Activated naive CD8-positive, alpha-beta T cell treated with anti-CD3 and anti-CD28 coated beads, Interleukin-2, amount 10 ng/mL, durations not matched to agents 7 days and 5 days (primary cell): Measurements from ENCODE around the gene TTF2. TPM values are rescaled to one million over a fixed set of nuclear protein-coding genes. Genes with fewer than 3 reads are reported as not detected.
"Not testable (repeated sequence)": the region's sequence is repeated elsewhere in the genome, so short reads cannot be mapped to it uniquely, and the experiment has no call there.

Source experiments
- ATAC-seq: fragments of 150-1000 bp; cut with Tn5 transposase; one replicate; pipeline ENCODE4 v1.10.0; 2021; ENCODE audit warnings: low read depth, moderate library complexity
- POLR2A ChIA-PET: fragments of 350-600 bp; sonication (Branson Sonifier 250); formaldehyde crosslinking; loops from one replicate; lab custom pipeline; 2021; ENCODE audit warnings: antibody characterized with exemption; lab: Charles Lee
- DNase-seq: peaks from one replicate; pipeline ENCODE4 v3.0.0; 2021
- H3K27ac Mint-ChIP-seq: one replicate; pipeline ENCODE4 v1.8.0; 2022; ENCODE audit warnings: mild to moderate bottlenecking, mixed read lengths
- H3K27me3 Mint-ChIP-seq: one replicate; pipeline ENCODE4 v1.8.0; 2022; ENCODE audit warnings: mild to moderate bottlenecking, moderate library complexity, mixed read lengths
- H3K36me3 Mint-ChIP-seq: one replicate; pipeline ENCODE4 v1.8.0; 2021; ENCODE audit warnings: mild to moderate bottlenecking, mixed read lengths
- H3K4me1 Mint-ChIP-seq: one replicate; pipeline ENCODE4 v1.8.0; 2021; ENCODE audit warnings: mixed read lengths
- H3K4me3 Mint-ChIP-seq: one replicate; pipeline ENCODE4 v1.8.0; 2022; ENCODE audit warnings: mild to moderate bottlenecking, moderate library complexity, mixed read lengths
- H3K9me3 Mint-ChIP-seq: one replicate; pipeline ENCODE4 v1.8.0; 2021; ENCODE audit warnings: mixed read lengths
- total RNA-seq, 2 experiments: library from RNA; stranded (reverse); gene quantifications; one replicate each; pipeline ENCODE4 v1.2.3, GENCODE V29; 2021

Gene TTF2
- total RNA-seq, 2 experiments from 2014 or later: 79.4 to 82.9 TPM

- Mint-ChIP-seq H3K4me3 (no peak overlapping the region), H3K27me3 (no peaks in the 10 kb centered on the region), H3K9me3 (no peaks in the 10 kb centered on the region), H3K36me3 (peaks cover 64% of the 10 kb centered on the region), H3K4me1 (peaks cover 12% of the 10 kb centered on the region), H3K27ac (no peak overlapping the region)
- ATAC-seq (no peak), DNase-seq (no peak)
- POLR2A ChIA-PET: no interaction called here
Measured at GRCh38 chr1:117104986-117105385, 44.9 kb downstream of the TTF2 start.

- no peaks in the 10 kb centered on the region for H3K9me3 Mint-ChIP-seq
- ATAC-seq: no peak
- H3K4me3 Mint-ChIP-seq: no peak overlapping the region
- peaks cover 57% of the 10 kb centered on the region for H3K36me3 Mint-ChIP-seq
- H3K27me3 Mint-ChIP-seq: no peaks in the 10 kb centered on the region
- H3K4me1 Mint-ChIP-seq: peaks cover 14% of the 10 kb centered on the region
- DNase-seq: no peak
- no peak overlapping the region for H3K27ac Mint-ChIP-seq
- POLR2A ChIA-PET: no interaction called here
Measured at GRCh38 chr1:117105722-117106121, 45.6 kb downstream of the TTF2 start.

GRCh38 chr1:117106478-117106877 lies 46.4 kb downstream of the TTF2 start:
- Mint-ChIP-seq H3K4me3 (no peak overlapping the region), H3K36me3 (peaks cover 56% of the 10 kb centered on the region), H3K9me3 (no peaks in the 10 kb centered on the region), H3K27me3 (no peaks in the 10 kb centered on the region), H3K4me1 (peaks cover 14% of the 10 kb centered on the region), H3K27ac (no peak overlapping the region)
- POLR2A ChIA-PET: no interaction called here
- ATAC-seq: no peak
- DNase-seq: no peak

- no peaks in the 10 kb centered on the region for H3K27me3 Mint-ChIP-seq
- no peak overlapping the region for H3K27ac Mint-ChIP-seq
- peaks cover 12% of the 10 kb centered on the region for H3K4me1 Mint-ChIP-seq
- no peak for ATAC-seq
- no peaks in the 10 kb centered on the region for H3K9me3 Mint-ChIP-seq
- POLR2A ChIA-PET: no interaction called here
- DNase-seq: no peak
- no peak overlapping the region for H3K4me3 Mint-ChIP-seq
- H3K36me3 Mint-ChIP-seq: peaks cover 49% of the 10 kb centered on the region
Measured at GRCh38 chr1:117107364-117107763, 47.2 kb downstream of the TTF2 start.

GRCh38 chr1:117110774-117111173 lies 50.6 kb downstream of the TTF2 start:
- ATAC-seq: no peak
- POLR2A ChIA-PET: no interaction called here
- H3K36me3 Mint-ChIP-seq: peaks cover 25% of the 10 kb centered on the region
- no peaks in the 10 kb centered on the region for H3K27me3 Mint-ChIP-seq
- no peaks in the 10 kb centered on the region for H3K9me3 Mint-ChIP-seq
- no peak for DNase-seq
- H3K4me1 Mint-ChIP-seq: peaks cover 12% of the 10 kb centered on the region
- no peak overlapping the region for H3K4me3 Mint-ChIP-seq
- no peak overlapping the region for H3K27ac Mint-ChIP-seq

- no peak for ATAC-seq
- peaks cover 12% of the 10 kb centered on the region for H3K4me1 Mint-ChIP-seq
- H3K4me3 Mint-ChIP-seq: no peak overlapping the region
- no peaks in the 10 kb centered on the region for H3K9me3 Mint-ChIP-seq
- DNase-seq: no peak
- no peaks in the 10 kb centered on the region for H3K27me3 Mint-ChIP-seq
- POLR2A ChIA-PET: no interaction called here
- no peak overlapping the region for H3K27ac Mint-ChIP-seq
- peaks cover 11% of the 10 kb centered on the region for H3K36me3 Mint-ChIP-seq
Measured at GRCh38 chr1:117112047-117112717, 52.1 kb downstream of the TTF2 start.

- ATAC-seq (no peak), DNase-seq (no peak)
- POLR2A ChIA-PET: no interaction called here
- H3K36me3 Mint-ChIP-seq: peaks cover 3% of the 10 kb centered on the region
- no peak overlapping the region for H3K4me3 Mint-ChIP-seq
- peaks cover 10% of the 10 kb centered on the region for H3K4me1 Mint-ChIP-seq
- H3K27me3 Mint-ChIP-seq: no peaks in the 10 kb centered on the region
- no peak overlapping the region for H3K27ac Mint-ChIP-seq
- H3K9me3 Mint-ChIP-seq: no peaks in the 10 kb centered on the region
Measured at GRCh38 chr1:117113199-117113598, 53.1 kb downstream of the TTF2 start.

GRCh38 chr1:117114877-117115276 lies 54.8 kb downstream of the TTF2 start:
- H3K4me1 Mint-ChIP-seq: peaks cover 2% of the 10 kb centered on the region
- no peak overlapping the region for H3K4me3 Mint-ChIP-seq
- no peak overlapping the region for H3K27ac Mint-ChIP-seq
- no peaks in the 10 kb centered on the region for H3K27me3 Mint-ChIP-seq
- H3K36me3 Mint-ChIP-seq: no peaks in the 10 kb centered on the region
- POLR2A ChIA-PET: no interaction called here
- H3K9me3 Mint-ChIP-seq: no peaks in the 10 kb centered on the region
- DNase-seq: no peak
- no peak for ATAC-seq

GRCh38 chr1:117116090-117116783 lies 56.1 kb downstream of the TTF2 start:
- DNase-seq: no peak
- POLR2A ChIA-PET: no interaction called here
- Mint-ChIP-seq H3K36me3 (no peaks in the 10 kb centered on the region), H3K4me3 (no peak overlapping the region), H3K9me3 (no peaks in the 10 kb centered on the region), H3K27ac (no peak overlapping the region), H3K4me1 (no peaks in the 10 kb centered on the region), H3K27me3 (peaks cover 2% of the 10 kb centered on the region)
- no peak for ATAC-seq

GRCh38 chr1:117116784-117117130 lies 56.6 kb downstream of the TTF2 start:
- peaks cover 3% of the 10 kb centered on the region for H3K27me3 Mint-ChIP-seq
- no peak overlapping the region for H3K27ac Mint-ChIP-seq
- no peaks in the 10 kb centered on the region for H3K4me1 Mint-ChIP-seq
- DNase-seq (no peak), ATAC-seq (no peak)
- no peak overlapping the region for H3K4me3 Mint-ChIP-seq
- POLR2A ChIA-PET: no interaction called here
- H3K36me3 Mint-ChIP-seq: no peaks in the 10 kb centered on the region
- H3K9me3 Mint-ChIP-seq: no peaks in the 10 kb centered on the region

- H3K27ac Mint-ChIP-seq: no peak overlapping the region
- H3K4me1 Mint-ChIP-seq: peaks cover 1% of the 10 kb centered on the region
- DNase-seq (no peak), ATAC-seq (no peak)
- H3K9me3 Mint-ChIP-seq: no peaks in the 10 kb centered on the region
- POLR2A ChIA-PET: no interaction called here
- no peak overlapping the region for H3K4me3 Mint-ChIP-seq
- H3K27me3 Mint-ChIP-seq: peaks cover 8% of the 10 kb centered on the region
- no peaks in the 10 kb centered on the region for H3K36me3 Mint-ChIP-seq
Measured at GRCh38 chr1:117117697-117118096, 57.6 kb downstream of the TTF2 start.

GRCh38 chr1:117118137-117118536 lies 58.0 kb downstream of the TTF2 start:
- POLR2A ChIA-PET: no interaction called here
- no peak for ATAC-seq
- Mint-ChIP-seq H3K9me3 (no peaks in the 10 kb centered on the region), H3K27me3 (peaks cover 10% of the 10 kb centered on the region), H3K36me3 (no peaks in the 10 kb centered on the region), H3K27ac (no peak overlapping the region), H3K4me3 (no peak overlapping the region), H3K4me1 (peaks cover 1% of the 10 kb centered on the region)
- no peak for DNase-seq

- not testable (repeated sequence) for H3K27ac Mint-ChIP-seq, H3K9me3 Mint-ChIP-seq, ATAC-seq, H3K27me3 Mint-ChIP-seq, H3K4me1 Mint-ChIP-seq, H3K4me3 Mint-ChIP-seq, H3K36me3 Mint-ChIP-seq, DNase-seq
- POLR2A ChIA-PET: interaction anchor here (0.6 kb wide), 1 partner anchor 29 kb away, joined by 3 read pairs; no protein-coding TSS in a partner anchor
Measured at GRCh38 chr1:117119144-117119543, 59.0 kb downstream of the TTF2 start.
